Stimulated activated naive CD8-positive, alpha-beta T cell treated with anti-CD3 and anti-CD28 coated beads, Interleukin-15, Interleukin-2, amounts not matched to agents 100 ng/mL and 50 ng/mL, for 24 hours (primary cell): Measurements from ENCODE around the gene TRIM15.
"Not testable (repeated sequence)": the region's sequence is repeated elsewhere in the genome, so short reads cannot be mapped to it uniquely, and the experiment has no call there.

Experiments
- H3K27ac Mint-ChIP-seq: one replicate; pipeline ENCODE4 v1.8.0; 2021; ENCODE audit warnings: mild to moderate bottlenecking, mixed read lengths
- H3K27me3 Mint-ChIP-seq: one replicate; pipeline ENCODE4 v1.8.0; 2021; ENCODE audit warnings: mixed read lengths
- H3K36me3 Mint-ChIP-seq: one replicate; pipeline ENCODE4 v1.8.0; 2021; ENCODE audit warnings: low read depth, mixed read lengths
- H3K4me1 Mint-ChIP-seq: one replicate; pipeline ENCODE4 v1.8.0; 2021; ENCODE audit warnings: low read depth, mixed read lengths
- H3K4me3 Mint-ChIP-seq: one replicate; pipeline ENCODE4 v1.8.0; 2021; ENCODE audit warnings: mild to moderate bottlenecking, mixed read lengths
- H3K9me3 Mint-ChIP-seq: one replicate; pipeline ENCODE4 v1.8.0; 2021; ENCODE audit warnings: mixed read lengths

The TRIM15 gene

DNA sequence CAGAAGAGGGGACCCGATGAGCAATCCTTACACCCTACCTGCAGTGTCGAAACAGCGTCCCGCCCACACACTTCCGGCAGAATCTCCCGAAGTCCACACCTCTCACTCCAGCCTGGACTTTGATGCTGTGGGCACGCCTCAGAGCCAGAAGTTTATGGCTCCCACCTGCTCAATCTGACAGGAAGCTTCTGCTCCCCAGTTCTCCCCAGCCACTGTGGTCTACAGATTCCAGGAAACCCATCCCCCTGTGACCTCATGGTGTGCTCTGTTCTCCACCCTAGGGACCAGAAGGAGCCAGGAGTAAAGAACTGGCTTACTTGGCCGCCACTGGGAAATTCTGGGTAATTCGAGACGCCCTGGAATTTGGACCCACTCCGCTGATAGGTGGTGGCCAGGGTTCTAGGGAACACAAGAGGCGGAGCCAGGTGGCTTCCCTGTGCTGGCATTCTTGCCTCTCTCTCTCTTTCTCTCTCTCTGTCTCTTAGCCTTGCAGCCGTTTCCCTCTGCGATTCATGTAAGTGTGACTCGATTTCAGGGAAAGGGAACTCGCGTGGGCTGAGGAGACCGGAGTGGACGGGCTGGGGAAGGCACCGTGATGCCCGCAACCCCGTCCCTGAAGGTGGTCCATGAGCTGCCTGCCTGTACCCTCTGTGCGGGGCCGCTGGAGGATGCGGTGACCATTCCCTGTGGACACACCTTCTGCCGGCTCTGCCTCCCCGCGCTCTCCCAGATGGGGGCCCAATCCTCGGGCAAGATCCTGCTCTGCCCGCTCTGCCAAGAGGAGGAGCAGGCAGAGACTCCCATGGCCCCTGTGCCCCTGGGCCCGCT is at the start of gene TRIM15:
Gene TRIM15, plus strand, starts transcription at position 457 of the 828 bp plus-strand sequence. Its CDS starts 139 bp downstream, at position 596.
- no peaks in the 10 kb centered on the region for H3K9me3 Mint-ChIP-seq
- peaks cover 18% of the 10 kb centered on the region for H3K4me1 Mint-ChIP-seq
- H3K27me3 Mint-ChIP-seq: peaks cover 43% of the 10 kb centered on the region
- H3K4me3 Mint-ChIP-seq: no peak within 1 kb of the TSS
- H3K27ac Mint-ChIP-seq: no peak within 1 kb of the TSS
- H3K36me3 Mint-ChIP-seq: no peaks in the 10 kb centered on the region

- Mint-ChIP-seq H3K27me3 (peaks cover 52% of the 10 kb centered on the region), H3K36me3 (no peaks in the 10 kb centered on the region), H3K9me3 (no peaks in the 10 kb centered on the region), H3K27ac (no peak overlapping the region), H3K4me1 (peaks cover 13% of the 10 kb centered on the region), H3K4me3 (no peak overlapping the region)
These were observed 49.5 kb upstream of the TRIM15 start for GRCh38 chr6:30113841-30114240.

DNA sequence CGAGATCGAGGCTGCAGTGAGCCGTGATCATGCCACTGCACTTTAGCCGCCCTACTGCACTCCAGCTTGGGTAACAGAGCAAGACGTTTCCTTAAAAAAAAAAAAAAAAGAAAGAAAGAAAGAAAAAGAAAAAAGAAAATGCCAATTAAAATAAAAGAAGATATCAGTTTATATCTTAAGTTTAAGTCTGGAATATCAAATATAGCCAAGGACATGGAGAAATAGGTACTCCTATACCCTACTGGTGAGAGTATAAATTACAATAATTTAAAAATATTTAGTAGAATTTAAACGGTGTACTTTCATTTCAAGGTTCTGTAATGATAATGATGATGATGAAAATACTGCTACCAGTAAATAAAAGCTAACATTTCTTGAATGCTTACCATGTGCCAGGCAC is 46.6 kb upstream of the TRIM15 start:
- Mint-ChIP-seq H3K36me3 (no peaks in the 10 kb centered on the region), H3K9me3 (no peaks in the 10 kb centered on the region), H3K4me1 (peaks cover 13% of the 10 kb centered on the region), H3K27ac (no peak overlapping the region), H3K4me3 (no peak overlapping the region), H3K27me3 (peaks cover 37% of the 10 kb centered on the region)

DNA sequence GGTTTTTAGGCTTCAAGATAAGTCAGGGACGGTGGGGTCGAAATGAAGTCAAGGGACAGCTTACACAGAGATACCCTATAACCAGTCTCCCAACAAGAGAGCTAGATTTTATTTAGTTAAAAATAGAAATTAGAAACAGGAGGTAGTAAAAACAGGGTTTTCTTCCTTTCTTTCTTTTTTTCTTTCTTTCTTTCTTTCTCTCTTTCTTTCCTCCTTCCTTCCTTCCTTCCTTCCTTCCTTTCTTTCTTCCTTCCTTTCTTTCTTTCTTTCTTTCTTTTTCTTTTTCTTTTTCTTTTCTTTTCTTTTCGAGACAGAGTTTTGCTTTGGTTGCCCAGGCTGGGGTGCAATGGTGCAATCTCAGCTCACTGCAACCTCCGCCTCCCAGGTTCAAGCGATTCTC is 44.7 kb upstream of the TRIM15 start:
- H3K27ac Mint-ChIP-seq, H3K4me1 Mint-ChIP-seq, H3K36me3 Mint-ChIP-seq, H3K9me3 Mint-ChIP-seq, H3K4me3 Mint-ChIP-seq: not testable (repeated sequence)
- H3K27me3 Mint-ChIP-seq: peaks cover 30% of the 10 kb centered on the region

GRCh38 chr6:30121446-30122366 is 41.6 kb upstream of the TRIM15 start:
- Mint-ChIP-seq H3K4me3 (no peak overlapping the region), H3K27ac (no peak overlapping the region), H3K36me3 (no peaks in the 10 kb centered on the region), H3K4me1 (no peaks in the 10 kb centered on the region), H3K27me3 (peaks cover 38% of the 10 kb centered on the region), H3K9me3 (no peaks in the 10 kb centered on the region)

GRCh38 chr6:30122515-30122914 is 40.8 kb upstream of the TRIM15 start:
- Mint-ChIP-seq H3K9me3 (no peaks in the 10 kb centered on the region), H3K4me3 (no peak overlapping the region), H3K36me3 (no peaks in the 10 kb centered on the region), H3K27me3 (peaks cover 44% of the 10 kb centered on the region), H3K4me1 (no peaks in the 10 kb centered on the region), H3K27ac (no peak overlapping the region)

- H3K9me3 Mint-ChIP-seq: no peaks in the 10 kb centered on the region
- H3K4me1 Mint-ChIP-seq: peaks cover 26% of the 10 kb centered on the region
- H3K36me3 Mint-ChIP-seq: no peaks in the 10 kb centered on the region
- no peak overlapping the region for H3K27ac Mint-ChIP-seq
- H3K4me3 Mint-ChIP-seq: no peak overlapping the region
- peaks cover 80% of the 10 kb centered on the region for H3K27me3 Mint-ChIP-seq
These were observed 35.9 kb upstream of the TRIM15 start for GRCh38 chr6:30127238-30128093.

- Mint-ChIP-seq H3K4me3 (no peak overlapping the region), H3K27ac (no peak overlapping the region), H3K9me3 (no peaks in the 10 kb centered on the region), H3K4me1 (peaks cover 26% of the 10 kb centered on the region), H3K36me3 (no peaks in the 10 kb centered on the region), H3K27me3 (peaks cover 90% of the 10 kb centered on the region)
These were observed 33.8 kb upstream of the TRIM15 start for GRCh38 chr6:30129265-30130178.

GRCh38 chr6:30130179-30130679 is 33.1 kb upstream of the TRIM15 start:
- Mint-ChIP-seq H3K4me1 (peaks cover 26% of the 10 kb centered on the region), H3K4me3 (no peak overlapping the region), H3K27ac (no peak overlapping the region), H3K36me3 (no peaks in the 10 kb centered on the region), H3K27me3 (peaks cover 85% of the 10 kb centered on the region), H3K9me3 (no peaks in the 10 kb centered on the region)

DNA sequence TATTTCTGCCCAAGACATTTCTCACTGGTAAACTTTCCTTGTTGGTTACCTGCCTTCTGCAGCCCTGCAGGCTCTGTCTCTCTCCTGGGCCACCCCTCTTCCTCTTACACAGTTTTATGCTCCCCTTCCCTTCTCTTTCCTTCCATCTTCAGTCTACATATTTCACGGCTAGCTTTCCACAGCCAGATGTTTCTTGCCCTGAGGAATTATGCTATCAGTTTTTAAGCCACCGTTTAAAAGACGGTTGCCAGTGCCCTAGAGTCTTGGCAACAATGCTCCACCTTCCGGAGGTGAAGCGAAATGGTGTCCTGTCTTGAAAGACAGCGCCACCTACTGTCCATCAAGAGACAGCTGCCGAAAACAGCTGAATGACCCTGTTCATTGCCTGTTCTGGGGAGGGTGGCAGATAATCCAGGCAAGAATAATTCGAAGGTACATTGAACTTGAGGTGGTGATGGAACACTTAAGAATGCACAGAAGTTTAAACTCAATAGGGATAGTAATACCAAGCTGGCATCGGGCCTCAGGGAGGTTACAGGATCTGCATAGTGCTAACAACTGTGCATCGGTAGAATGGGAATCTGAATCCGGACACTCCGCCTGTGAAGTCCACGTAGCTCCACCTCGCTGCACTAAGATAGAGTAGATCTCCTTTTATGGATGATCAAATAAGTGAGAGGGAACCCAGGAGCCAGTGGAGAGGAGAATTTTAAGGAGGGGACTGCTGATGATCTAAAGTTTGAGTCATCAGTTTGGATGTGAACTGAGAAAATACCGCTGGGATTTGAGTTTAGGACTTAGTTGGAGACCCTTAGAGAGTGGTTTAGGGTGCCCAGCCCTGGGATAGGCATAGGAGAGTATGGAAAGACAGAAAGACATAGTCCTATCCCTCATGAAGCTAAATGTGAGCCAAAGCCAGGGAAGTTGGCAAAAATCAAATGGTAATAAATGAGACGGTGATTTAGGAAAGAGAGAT is 32.2 kb upstream of the TRIM15 start:
- no peaks in the 10 kb centered on the region for H3K9me3 Mint-ChIP-seq
- H3K4me3 Mint-ChIP-seq: no peak overlapping the region
- H3K27ac Mint-ChIP-seq: no peak overlapping the region
- no peaks in the 10 kb centered on the region for H3K36me3 Mint-ChIP-seq
- H3K27me3 Mint-ChIP-seq: peaks cover 80% of the 10 kb centered on the region
- peaks cover 29% of the 10 kb centered on the region for H3K4me1 Mint-ChIP-seq

DNA sequence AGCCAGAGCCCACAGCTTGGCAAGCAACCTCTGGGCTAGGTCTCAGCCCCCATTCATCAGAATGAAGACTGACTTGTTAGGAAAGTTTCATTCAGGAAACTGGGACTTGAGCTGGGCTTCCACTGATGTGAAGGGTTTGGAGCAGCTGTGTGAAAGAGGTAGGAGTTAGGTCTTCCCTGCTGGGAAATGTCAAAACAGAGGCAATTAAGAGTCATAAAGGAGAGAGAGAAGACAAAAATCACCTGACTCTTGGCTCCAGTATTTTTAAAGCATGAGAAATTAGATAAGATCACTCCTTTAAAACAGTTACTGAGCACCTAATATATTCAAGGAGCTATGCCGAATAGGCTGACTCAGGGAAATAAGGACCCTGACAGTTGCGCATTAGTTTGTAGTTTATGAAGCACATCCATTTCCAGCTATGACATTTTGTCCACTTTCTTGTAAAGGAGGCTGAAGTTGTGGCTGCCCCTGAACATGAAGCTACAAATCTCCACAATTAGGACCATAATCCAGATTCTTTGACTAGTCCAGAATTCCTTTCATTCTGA is 31.3 kb upstream of the TRIM15 start:
- H3K4me3 Mint-ChIP-seq: no peak overlapping the region
- H3K36me3 Mint-ChIP-seq: no peaks in the 10 kb centered on the region

GRCh38 chr6:30135147-30135546 is 28.2 kb upstream of the TRIM15 start:
- H3K27me3 Mint-ChIP-seq: peaks cover 63% of the 10 kb centered on the region

More for the DNA sequence above, 31.3 kb upstream of the TRIM15 start:
- Mint-ChIP-seq H3K27me3 (peaks cover 73% of the 10 kb centered on the region), H3K27ac (no peak overlapping the region), H3K4me1 (peaks cover 29% of the 10 kb centered on the region), H3K9me3 (no peaks in the 10 kb centered on the region)

More at GRCh38 chr6:30135147-30135546, 28.2 kb upstream of the TRIM15 start:
- Mint-ChIP-seq H3K27ac (no peak overlapping the region), H3K9me3 (no peaks in the 10 kb centered on the region), H3K4me3 (no peak overlapping the region), H3K4me1 (peaks cover 10% of the 10 kb centered on the region), H3K36me3 (no peaks in the 10 kb centered on the region)
